GM21786 (cell line): Measurements from ENCODE around the gene PLXND1.

Experiments used
- ATAC-seq: cut with Tn5 transposase; IDR thresholded peaks from one replicate; pipeline ENCODE4 v1.9.1; 2021; ENCODE audit not compliant: unreplicated experiment

The PLXND1 gene

DNA sequence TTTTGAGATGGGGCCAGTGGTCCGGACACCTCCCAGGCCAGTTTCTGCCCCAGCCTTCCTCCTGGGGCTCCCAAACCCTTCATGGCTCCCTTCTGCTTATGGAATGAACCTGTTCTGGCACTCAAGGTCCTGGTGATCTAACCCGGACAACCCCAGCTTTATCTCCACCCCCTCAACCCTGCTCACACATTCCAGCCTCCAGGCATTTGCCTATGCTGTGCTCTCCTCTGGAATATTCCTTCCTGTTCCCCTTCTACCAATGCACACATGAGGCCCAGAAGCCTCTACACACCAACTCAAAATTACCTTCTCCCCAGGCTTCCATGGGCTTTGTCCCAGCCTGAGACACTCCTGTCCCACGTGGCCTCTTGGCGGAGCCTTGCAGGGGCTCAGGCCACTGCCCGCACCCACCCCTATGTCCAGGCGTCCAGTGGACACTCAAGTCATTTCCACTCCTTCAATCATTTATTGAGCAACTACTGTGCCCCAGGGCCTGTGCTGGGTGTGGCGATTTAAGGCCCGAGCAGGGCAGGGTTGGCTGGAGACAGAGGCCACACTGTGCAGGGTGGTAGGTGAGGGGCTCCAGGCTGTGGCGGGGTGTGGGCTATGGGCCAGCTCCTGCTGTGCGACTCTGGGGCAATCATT is 18.8 kb downstream of the PLXND1 start:
- ATAC-seq: no peak

DNA sequence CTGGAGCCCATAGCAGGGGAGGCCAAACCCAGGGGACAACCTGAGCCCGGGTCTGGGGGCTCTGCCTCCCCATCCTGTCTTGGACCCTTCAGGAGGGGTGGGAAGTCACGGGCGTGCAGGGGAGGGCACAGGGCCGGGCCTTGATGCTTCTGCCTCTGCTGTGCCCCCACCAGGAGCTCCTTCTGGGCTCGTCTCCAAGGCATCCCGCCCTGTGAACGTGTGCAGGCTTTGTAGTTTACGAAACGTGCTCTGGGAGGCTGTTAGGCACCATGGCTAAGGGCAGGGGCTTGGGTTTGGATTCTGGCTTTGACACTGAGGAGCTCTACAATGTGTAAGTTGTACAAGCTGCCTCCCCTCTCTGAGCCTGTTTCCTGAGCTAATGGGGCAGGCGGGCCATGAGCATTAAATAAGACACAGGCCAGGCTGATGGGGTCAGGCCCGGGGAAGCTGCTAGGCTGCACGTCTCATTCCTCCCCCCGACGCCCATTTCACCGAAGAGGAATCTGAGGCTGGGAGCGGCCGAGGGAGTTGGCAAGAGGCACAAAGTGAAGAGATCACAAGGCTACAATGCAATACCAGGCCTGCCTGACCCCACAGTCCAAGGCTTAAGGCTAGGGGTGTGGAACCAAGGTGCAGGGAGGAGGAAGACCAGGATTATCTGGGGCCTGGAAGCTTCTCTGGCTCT is 19.6 kb downstream of the PLXND1 start:
- ATAC-seq: no peak

DNA sequence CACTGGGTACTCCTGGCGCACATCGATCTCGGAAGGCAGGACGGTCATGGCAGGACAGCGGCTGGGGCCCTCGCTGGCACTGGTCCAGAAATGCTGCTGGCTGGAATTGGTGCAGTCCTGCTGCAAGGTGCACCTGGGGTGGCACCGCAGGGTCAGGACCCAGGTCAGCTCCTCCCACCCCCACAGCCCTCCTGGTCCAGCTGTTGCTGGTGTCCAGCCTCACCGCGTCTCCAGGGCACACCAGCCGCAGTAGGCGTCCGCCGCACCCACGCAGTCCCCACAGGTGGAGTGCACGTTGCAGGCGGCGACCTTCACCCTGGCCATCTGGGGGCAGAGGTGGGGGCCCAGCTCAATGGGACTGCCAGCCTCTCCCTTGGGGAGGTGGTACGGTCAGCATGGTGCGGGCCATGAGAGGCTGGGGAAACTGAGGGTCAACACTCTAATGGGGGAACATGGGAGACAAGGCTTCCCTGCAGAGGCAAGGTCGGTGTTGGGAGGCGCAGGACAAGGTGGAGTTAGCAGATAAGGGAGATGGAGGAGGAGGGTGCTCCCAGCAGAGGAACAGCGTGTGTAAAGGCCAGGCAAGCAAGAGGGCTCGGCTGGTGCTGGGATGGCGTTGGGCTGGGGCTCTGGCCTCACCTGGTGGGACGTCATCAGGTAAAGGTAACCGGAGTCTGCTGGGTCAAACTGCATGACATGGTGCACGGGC is 20.4 kb downstream of the PLXND1 start:
- no peak for ATAC-seq

DNA sequence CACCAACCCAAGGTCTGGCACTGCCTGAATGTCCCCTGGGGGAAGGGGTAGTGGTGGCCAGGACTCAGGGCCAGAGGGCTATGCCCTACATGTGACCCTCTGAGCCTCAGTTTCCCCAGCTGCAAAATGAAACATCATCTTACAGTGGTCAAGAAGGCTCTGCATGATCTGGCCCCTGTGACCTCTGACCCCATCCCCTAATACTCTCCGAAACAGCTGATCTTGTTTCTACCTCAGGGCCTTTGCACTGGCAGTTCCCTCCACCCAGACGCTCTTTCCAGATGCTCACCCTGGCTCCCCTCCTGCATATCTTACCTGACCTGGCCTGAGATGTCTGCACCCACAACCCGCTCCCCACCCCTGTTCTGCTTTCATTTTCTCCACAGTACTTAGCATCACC is 21.8 kb downstream of the PLXND1 start:
- ATAC-seq: no peak

DNA sequence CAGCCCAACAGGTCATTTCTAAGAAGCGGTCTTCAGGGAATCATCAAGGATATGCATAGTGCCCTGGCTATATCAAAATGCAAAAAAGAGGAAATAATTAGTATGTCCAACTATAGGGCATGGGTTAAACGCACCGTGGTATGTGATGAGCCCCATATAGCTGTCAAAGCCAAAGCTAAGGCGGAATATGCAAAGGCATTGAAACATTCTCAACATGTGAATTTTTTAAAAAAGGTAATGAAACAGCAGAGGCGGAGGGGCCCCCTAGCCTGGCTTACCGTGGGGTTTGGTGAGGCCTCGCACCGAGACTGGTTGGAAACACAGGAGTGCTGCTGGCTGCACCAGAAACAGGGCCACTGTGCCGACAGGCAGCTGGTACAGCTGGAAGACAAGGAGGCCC is 23.2 kb downstream of the PLXND1 start:
- no peak for ATAC-seq

DNA sequence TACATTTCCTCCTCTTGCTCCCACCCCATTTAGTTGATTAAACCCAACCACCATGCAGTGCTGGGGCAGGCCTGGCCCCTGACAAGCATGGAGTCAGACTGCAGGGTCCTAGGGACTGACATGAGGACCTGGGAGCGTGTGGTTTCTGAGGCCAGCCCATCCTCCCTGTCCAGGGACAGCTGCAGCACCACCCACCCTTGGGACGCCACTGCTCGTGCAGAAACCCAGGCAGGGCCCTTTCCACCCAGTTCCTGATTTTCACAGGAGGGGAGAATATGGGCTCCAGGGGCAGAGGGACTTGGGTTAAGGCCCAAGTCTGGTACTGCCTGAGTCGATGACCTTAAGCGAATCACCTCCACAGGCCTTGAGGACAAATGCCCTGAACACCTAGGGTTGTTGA is 23.7 kb downstream of the PLXND1 start:
- no peak for ATAC-seq

DNA sequence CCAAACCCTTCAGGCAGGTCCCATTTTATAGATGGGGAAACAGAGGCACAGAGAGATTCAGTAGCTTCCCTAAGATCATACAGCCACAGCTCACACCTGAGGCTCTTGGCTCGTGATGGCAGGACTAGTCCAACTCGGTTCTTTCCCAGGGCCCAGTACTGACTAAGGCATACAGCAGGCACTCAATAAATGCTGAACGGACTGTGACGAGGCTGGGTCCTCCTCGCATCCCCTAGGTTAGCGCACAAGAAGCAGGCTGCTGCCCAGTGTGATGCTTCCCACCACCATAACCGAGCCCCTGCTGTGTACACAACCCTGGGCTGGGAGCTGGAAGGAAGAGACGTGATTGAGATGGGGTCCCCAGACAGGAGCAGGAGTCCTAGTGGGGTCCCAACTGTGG is 24.9 kb downstream of the PLXND1 start:
- no peak for ATAC-seq

DNA sequence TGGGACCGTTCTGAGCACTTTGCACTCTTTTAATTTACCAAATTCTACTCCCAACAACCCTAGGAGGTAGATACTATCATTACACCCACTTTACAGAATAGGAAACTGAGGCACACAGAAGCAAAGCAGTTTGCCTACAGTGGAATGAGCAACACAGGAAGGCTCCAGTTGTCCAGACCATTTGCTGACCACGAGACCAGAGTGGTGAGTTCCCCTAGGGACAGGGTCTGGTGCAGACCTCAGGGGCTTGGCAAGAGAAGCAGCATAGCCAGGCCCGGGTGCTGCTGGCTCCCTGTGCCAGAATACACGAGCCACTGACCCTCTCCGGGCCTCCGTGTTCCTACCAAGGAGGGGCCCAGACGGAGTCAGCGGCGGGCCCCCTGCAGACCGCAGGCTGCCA is 26.5 kb downstream of the PLXND1 start:
- no peak for ATAC-seq

DNA sequence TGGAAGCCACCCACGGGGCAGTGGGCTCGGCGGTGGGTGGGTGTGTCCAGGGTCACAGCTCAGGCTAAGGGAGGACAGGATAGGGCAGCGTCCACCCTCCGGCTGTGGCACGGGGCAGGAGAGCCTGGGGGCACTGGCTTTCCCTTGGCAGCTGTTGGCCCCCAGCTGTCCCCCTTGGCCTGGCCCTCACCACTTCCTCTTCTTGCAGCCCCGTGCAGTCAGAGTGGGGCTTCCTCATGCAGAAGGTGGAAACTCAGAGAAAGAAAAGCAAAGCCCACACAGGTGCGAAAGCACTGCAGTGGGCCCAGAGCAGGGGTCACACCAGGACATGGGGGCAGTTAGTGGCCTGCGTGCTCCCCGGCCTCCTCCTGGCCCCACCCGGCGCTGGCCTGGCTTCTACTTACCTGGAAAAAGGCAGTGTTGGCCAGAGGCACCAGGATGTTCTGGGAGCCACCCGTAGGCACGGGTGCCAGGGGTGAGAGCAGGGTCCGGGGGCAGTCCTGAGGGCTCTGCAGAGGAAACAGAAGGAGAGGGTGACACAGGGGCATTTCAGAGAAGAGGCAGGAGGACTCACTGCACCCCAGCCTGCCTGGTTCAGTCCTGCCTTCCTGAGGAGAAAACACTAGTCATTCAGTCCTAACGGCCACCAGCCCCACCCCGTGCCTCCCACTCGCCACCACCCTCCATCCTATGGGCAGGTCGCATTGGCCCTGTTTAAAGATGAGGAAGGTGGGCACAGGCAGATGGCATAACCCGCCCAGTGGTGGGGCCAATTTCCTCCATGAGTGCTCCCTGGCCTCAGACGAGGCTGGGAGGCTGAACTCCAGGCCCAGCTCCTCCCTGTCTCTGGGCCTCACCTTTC is 28.3 kb downstream of the PLXND1 start:
- no peak for ATAC-seq

DNA sequence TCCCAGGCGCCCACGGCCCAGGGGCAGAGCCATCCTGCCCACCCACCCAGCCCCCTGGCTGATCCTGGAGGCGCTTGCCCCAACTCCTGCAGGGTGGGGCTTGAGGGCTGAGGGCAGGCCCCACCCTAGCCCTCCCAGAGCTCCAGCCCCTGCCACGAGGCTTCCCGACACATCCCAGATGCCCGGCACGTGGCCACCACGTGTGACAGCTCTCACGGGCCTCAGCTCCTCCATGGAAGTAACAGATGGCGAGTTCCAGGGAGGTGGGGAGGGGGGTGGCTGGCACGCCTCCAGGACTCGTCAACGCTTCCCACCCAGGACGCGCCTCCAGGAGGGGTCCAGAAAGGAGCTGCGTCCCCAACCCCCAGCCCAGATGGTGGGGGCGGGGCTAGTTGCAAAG is 29.1 kb downstream of the PLXND1 start:
- no peak for ATAC-seq

DNA sequence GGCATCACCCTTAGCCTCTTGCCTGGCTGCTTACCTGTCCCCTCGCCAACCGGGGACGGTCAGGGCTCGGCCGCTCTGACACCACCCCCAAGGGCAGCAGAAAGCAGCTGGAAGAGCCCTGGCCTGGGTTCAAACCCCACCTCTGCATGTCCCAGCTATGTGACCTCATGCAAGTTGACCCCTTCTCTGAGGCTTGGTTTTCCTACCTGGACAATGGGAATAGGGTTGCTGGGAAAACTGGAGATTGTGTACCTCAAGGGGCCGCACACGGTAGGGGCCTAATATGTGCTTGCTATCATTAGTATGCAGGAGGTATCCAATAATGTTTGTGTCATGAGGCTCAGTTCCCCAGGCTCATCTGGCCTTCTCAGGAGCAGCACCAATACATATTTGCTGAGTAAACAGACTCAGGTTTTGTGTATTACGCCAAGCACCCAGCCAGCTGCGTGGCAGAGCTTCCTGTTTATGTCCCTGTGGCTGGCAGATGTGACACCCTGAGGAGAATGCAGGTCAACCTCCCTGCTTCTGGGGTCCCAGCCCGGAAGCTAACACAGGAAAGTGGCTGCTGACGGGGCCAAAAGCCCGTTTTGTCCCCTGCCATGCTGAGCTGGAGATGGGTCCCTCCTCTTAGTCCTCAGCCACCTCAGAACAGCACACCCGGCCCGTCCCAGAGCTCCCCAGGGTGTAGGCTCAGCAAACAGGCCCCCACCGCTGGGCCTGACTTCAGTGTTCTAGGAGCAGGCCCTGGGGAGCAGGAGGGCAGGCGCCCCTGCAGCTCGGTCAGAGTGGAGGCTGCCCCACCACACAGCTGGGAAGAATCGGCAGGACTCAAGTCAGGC is 29.7 kb downstream of the PLXND1 start:
- peak; percentile 60 for ATAC-seq

DNA sequence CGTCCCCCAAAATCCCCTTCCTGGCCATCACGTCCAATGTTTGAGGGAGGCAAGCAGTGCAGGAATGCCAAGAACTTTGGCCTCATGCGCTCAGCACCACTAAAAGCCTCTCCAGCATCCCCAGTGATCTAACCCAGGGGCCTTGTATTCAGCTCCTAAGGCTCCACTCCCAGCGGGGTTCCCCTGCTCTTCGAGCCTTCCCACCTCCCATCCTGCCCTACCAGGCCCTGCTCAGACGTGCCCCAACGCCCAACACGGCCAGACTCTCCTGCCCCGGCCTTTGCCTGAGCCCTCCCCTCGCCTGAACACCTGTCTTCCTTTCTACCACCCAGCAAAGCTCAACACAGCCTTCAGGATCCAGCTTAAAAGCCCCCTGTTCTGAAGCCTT is 30.5 kb downstream of the PLXND1 start:
- no peak for ATAC-seq

DNA sequence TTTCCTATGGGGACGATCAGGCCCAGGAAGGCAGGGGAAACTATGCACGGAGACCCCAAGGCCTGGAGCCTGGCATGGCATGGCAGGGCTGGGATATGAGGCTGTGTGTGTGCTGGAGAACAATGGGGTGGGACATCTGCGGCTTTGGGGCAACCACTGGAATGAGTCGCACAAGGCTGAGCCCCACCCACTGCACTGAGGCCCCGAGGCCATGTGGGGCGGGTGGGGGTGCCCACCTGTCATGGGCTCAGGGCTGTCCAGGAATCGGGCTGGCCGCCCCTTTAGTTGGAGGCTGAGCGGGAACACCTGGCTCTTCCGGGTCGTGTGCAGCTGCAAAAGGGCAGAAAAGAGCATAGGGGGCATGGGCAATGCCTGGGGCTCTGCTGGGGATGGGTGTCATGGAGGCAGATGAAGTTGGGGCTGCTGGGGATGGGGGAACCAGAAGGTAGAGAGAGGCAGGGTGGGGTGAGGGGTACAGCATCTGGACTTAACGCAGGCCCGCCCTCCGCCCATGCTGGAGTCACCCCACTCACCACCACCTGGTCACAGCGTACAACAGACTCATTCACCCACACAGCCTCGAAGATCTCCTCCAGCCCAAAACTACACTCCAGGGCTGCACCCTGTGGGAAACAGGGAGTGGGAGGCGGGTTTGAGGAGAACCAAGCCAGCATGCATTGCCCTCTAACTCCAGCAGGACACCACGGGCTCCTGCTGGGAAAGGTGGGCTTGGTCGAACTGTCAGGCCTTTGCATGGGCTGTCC is 31.1 kb downstream of the PLXND1 start:
- ATAC-seq: no peak

DNA sequence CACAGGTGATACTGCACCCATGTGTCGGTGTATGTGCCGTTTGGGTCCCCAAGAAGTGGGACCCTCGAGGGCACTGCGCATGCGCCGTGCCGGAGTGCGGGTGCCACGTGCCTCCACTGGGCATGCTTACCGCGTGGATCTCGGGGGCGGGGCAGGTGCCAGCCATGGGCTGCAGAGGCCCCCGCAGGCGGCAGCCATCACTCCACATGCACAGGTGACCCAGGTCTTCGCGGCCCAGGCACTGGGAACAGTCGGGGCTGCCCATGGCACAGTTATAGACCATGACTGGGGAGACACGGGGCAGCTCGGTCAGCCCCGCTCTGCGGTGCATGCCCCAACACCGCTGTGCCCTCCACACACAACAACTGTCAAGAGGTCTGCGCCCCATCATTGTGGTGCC is 32.3 kb downstream of the PLXND1 start:
- ATAC-seq: no peak

DNA sequence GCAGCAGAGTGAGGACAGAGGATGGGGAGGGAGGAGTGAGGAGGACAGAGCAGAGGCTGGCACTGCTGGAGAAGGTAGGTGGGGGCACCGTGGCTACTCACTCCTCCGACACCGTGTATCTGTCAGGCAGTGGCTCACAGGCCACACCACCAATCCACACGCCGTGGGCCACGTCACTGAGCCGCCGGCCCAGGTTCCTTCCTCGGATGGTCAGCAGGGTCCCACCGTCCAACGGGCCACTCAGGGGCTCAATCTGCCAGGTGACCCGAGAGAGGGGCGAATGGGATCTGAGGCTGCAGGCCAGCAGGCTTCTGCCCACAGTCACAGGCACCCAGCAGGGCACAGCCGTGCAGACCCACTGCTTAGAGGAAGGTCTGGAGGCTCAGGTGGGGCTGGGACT is 33.0 kb downstream of the PLXND1 start:
- no peak for ATAC-seq

DNA sequence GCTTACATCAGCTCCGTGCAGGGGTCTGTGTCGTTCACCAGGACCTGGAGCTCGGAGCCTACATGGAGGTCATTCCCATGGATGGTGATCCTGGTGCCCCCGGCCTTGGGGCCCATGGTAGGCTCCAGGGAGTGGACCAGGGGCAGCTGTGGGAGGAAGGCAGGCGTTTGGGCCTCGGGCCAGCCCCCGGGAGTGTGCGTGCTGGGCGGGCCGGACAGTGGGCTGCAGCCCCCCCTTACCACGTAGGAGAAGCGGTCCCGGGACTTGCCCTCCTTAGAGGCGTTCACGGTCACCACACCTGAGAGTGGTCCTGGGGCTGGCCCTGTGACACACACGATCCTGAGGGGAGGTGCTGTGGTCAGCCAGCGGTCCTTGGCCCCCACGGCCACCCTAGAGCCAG is 33.9 kb downstream of the PLXND1 start:
- no peak for ATAC-seq

DNA sequence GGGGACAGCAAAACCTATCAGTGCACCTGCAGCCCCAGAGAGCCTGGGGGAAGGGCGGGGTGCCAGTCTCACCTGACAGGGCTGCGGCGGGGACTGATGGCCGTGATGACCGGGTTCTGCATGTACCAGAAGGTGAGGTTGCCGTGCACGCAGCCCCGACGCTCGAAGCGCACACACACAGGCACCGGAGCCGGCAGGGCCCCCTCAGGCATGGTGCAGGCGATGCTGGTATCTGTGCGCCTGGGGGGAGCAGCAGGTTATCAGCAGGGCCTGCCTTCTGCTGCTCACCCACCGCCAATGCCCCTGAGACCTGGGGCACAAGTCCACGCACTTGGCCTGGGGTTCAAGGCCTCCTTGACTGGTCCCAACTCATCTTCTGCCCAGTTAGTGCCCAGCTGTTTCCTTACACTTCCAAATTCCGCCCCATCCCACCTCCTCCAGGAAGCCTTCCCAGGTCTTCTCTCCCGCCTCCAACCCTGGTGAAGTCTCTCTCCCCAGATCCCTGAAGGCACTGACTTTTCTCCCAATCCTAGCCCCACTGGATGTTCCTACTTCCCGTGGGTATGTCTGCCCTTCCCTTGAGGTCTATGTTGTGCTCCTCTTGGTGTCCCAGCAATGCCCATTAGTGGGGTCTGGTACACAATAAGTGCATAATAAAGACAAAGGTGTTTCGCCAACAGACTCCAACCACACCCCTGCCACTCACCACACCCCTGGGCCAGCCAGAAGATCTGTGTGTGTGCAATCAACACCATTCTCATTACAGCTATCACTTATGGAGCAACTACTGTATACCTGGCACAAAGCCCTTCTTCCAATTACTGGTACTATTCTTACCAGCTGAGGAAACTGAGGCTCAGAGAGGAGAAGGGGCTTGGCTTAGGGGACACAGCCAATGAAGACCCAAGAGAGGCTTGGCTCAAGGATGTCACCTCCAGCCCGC is 34.6 kb downstream of the PLXND1 start:
- ATAC-seq: no peak

DNA sequence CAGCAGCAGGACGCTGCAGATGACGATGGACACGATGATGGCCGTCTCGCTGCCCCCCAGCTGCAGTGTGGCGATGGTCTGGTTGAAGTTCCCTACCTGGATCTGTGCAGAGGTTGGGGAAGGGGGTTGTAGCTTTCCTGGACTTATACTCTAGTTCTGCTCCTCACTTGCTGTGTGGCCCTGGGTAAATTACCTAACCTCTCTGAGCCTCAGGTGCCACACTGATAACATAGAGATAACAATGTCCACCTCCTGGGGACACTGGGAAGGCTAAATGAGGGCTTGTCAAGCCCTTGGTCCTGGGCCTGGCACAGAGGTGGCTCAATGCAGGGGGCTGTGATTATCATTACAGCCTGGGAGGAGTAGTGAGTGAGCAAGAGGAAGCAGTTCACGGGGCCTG is 36.6 kb downstream of the PLXND1 start:
- no peak for ATAC-seq

DNA sequence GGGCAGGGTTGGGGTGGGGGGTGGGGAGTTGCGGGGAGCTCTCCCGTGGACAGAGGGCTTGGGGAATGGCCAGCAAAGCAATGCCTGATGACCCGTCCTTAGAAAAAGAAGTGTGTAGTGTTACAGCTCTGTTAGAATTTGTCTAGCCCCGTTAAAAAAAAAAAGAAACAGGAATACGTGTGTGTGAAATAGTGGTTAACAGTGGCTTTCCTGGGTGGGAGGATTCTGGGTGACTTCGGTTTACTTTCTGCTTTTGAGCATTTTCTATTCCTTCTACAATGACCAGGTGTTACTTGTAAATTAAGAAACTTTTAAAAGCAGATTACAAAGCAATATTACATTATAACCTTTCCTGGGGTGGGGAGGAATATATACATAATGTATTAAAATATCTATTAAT is 38.5 kb downstream of the PLXND1 start:
- ATAC-seq: no peak
